Astrocyte of the cerebellum (primary cell): ENCODE results near the gene CYP2B6.

Experiments
- DNase-seq: peaks from one replicate; pipeline ENCODE4 v3.0.0-alpha.2; 2011; ENCODE audit warnings: low read depth
- H3K4me3 ChIP-seq: 2 replicates; pipeline ENCODE4 v1.5.1; 2011; ENCODE audit warnings: mild to moderate bottlenecking, low read depth, low read length, moderate library complexity
- in situ Hi-C: cut with HindIII; loops from 2 replicates; pipeline ENCODE4 v1.10.0; 2017; ENCODE audit warnings: low sequenced_read_pairs
- TF ChIP-seq, protein P1 (sequence below): IDR thresholded peaks from 2 replicates; pipeline ENCODE4 v1.5.1; 2012; ENCODE audit warnings: low read length, low read depth, moderate library complexity, mild to moderate bottlenecking; ENCODE audit errors: missing control alignments

The CYP2B6 gene

DNA sequence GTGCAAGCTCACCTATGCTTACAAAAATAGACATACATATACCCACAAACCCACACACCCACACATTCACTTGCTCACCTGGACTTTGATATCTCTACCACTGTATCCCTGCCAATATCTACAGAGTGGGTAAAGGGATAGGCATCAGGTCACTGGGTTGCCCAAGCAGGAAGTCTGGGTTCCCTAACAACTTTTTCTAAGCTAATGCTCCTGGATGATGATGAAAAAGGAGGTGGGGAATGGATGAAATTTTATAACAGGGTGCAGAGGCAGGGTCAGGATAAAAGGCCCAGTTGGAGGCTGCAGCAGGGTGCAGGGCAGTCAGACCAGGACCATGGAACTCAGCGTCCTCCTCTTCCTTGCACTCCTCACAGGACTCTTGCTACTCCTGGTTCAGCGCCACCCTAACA is at the start of gene CYP2B6:
Gene CYP2B6, plus strand, starts transcription at position 311 of the 410 bp plus-strand sequence. Its CDS starts 24 bp downstream, at position 335.
- DNase-seq: no peak
- in situ Hi-C loops: no loop called here
- H3K4me3 ChIP-seq: no peak within 1 kb of the TSS
- TF ChIP-seq, protein P1, sequence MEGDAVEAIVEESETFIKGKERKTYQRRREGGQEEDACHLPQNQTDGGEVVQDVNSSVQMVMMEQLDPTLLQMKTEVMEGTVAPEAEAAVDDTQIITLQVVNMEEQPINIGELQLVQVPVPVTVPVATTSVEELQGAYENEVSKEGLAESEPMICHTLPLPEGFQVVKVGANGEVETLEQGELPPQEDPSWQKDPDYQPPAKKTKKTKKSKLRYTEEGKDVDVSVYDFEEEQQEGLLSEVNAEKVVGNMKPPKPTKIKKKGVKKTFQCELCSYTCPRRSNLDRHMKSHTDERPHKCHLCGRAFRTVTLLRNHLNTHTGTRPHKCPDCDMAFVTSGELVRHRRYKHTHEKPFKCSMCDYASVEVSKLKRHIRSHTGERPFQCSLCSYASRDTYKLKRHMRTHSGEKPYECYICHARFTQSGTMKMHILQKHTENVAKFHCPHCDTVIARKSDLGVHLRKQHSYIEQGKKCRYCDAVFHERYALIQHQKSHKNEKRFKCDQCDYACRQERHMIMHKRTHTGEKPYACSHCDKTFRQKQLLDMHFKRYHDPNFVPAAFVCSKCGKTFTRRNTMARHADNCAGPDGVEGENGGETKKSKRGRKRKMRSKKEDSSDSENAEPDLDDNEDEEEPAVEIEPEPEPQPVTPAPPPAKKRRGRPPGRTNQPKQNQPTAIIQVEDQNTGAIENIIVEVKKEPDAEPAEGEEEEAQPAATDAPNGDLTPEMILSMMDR: no peak

GRCh38 chr19:40941481-40942219 is 49.4 kb upstream of the CYP2B6 start:
- H3K4me3 ChIP-seq: no peak overlapping the region
- DNase-seq: no peak
- TF ChIP-seq, protein P1: no peak
- in situ Hi-C loops: no loop called here

GRCh38 chr19:40945645-40946044 is 45.4 kb upstream of the CYP2B6 start:
- H3K4me3 ChIP-seq: no peak overlapping the region
- in situ Hi-C loops: no loop called here
- no peak for DNase-seq
- TF ChIP-seq, protein P1: no peak

DNA sequence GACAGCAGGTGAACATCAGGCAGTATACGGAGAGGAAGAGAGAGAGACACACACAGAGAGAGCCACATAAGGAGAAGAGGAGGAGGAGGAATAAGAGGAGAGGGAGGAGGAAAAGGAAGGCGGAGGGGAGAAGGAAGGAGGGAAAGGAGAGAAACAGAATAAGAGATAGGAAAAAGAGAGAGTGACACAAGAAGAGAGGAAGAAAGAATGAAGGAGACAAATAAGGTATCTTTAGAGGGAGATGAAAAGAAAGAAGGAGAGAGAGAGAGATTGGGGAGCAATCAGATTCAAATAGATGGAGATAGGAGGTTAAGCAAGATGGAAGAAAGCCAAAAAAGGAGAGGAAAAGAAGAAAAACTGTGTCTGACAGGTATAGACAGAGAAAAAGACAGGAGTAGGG is 44.0 kb upstream of the CYP2B6 start:
- no peak for DNase-seq
- in situ Hi-C loops: no loop called here
- TF ChIP-seq, protein P1: no peak
- no peak overlapping the region for H3K4me3 ChIP-seq

GRCh38 chr19:40947573-40947972 is 43.5 kb upstream of the CYP2B6 start:
- in situ Hi-C loops: no loop called here
- TF ChIP-seq, protein P1: no peak
- H3K4me3 ChIP-seq: no peak overlapping the region
- DNase-seq: no peak

- TF ChIP-seq, protein P1: no peak
- H3K4me3 ChIP-seq: no peak overlapping the region
- DNase-seq: no peak
- in situ Hi-C loops: no loop called here
Observed at GRCh38 chr19:40948580-40949299, 42.3 kb upstream of the CYP2B6 start.
